ENCODE results near the gene CSNK1D. TPM values are rescaled to one million over a fixed set of nuclear protein-coding genes. Genes with fewer than 3 reads are reported as not detected.
A peak's percentile ranks its signal among the peaks of the same experiment; 100 is the strongest.
"Not testable (repeated sequence)": the region's sequence is repeated elsewhere in the genome, so short reads cannot be mapped to it uniquely, and the experiment has no call there.

CSNK1D gene
- total RNA-seq, 2 experiments from 2014 or later = 277 to 286 TPM

DNA sequence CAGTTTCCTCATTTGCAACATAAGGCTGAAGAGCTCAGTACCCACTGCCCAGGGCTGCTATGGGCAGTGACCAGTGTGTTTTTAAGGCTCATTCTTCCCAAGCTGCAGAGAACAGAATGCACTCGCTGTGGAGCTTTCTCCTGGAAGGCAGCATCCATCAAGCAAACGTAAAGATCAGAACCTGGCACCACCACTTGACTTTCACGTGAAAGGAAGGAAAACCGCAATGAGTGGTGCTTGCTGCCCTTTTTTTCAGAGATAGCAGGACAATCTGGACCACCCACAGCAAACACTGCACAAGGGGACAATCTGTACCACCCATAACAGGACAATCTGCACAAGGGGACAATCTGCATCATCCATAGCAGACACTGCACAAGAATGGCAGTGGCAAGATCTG is 11.2 kb downstream of the CSNK1D start:
- Mint-ChIP-seq H3K27ac (peak overlapping the region; percentile 5), H3K9me3 (no peaks in the 10 kb centered on the region), H3K4me1 (ENCODE audit: low read depth) (peaks cover 26% of the 10 kb centered on the region), H3K4me3 (no peak overlapping the region), H3K27me3 (no peaks in the 10 kb centered on the region), H3K36me3 (ENCODE audit: low read depth) (peaks cover 94% of the 10 kb centered on the region)
- ChIA-PET CTCF (no interaction called here), POLR2A (interaction anchor here (1.2 kb wide), 1 partner anchor 24 kb away, joined by 4 read pairs; no protein-coding TSS in a partner anchor)
- intact Hi-C loops (cut with DNase I, micrococcal nuclease) = no loop called here
- TF ChIP-seq, protein P1, sequence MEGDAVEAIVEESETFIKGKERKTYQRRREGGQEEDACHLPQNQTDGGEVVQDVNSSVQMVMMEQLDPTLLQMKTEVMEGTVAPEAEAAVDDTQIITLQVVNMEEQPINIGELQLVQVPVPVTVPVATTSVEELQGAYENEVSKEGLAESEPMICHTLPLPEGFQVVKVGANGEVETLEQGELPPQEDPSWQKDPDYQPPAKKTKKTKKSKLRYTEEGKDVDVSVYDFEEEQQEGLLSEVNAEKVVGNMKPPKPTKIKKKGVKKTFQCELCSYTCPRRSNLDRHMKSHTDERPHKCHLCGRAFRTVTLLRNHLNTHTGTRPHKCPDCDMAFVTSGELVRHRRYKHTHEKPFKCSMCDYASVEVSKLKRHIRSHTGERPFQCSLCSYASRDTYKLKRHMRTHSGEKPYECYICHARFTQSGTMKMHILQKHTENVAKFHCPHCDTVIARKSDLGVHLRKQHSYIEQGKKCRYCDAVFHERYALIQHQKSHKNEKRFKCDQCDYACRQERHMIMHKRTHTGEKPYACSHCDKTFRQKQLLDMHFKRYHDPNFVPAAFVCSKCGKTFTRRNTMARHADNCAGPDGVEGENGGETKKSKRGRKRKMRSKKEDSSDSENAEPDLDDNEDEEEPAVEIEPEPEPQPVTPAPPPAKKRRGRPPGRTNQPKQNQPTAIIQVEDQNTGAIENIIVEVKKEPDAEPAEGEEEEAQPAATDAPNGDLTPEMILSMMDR (IDR thresholded peaks at IDR 0.05) = no peak
- peaks cover 95% of the 10 kb centered on the region for H3K36me3 ChIP-seq (ENCODE audit: insufficient read depth, low read length)
- peaks cover 25% of the 10 kb centered on the region for H3K4me1 ChIP-seq (ENCODE audit: insufficient read depth, low read length)
- peak overlapping the region in 1 of 2 donors; percentile 15 for H3K27ac ChIP-seq (ENCODE audit: low read depth in 1 of 2, low read length in 2 of 2)
- ATAC-seq (ENCODE audit: poor library complexity) (no peak), DNase-seq (peak in 1 of 14 experiments; percentile 3)
- H3K4me3 ChIP-seq (ENCODE audit: low read length) = no peak overlapping the region
- H3K9me3 ChIP-seq (ENCODE audit: control insufficient read depth in 1 of 2, insufficient read depth in 1 of 2, low read length in 2 of 2) = no peaks in the 10 kb centered on the region
- no peaks in the 10 kb centered on the region for H3K27me3 ChIP-seq (ENCODE audit: control insufficient read depth in 1 of 2, insufficient read depth in 2 of 2, low read length in 2 of 2)

DNA sequence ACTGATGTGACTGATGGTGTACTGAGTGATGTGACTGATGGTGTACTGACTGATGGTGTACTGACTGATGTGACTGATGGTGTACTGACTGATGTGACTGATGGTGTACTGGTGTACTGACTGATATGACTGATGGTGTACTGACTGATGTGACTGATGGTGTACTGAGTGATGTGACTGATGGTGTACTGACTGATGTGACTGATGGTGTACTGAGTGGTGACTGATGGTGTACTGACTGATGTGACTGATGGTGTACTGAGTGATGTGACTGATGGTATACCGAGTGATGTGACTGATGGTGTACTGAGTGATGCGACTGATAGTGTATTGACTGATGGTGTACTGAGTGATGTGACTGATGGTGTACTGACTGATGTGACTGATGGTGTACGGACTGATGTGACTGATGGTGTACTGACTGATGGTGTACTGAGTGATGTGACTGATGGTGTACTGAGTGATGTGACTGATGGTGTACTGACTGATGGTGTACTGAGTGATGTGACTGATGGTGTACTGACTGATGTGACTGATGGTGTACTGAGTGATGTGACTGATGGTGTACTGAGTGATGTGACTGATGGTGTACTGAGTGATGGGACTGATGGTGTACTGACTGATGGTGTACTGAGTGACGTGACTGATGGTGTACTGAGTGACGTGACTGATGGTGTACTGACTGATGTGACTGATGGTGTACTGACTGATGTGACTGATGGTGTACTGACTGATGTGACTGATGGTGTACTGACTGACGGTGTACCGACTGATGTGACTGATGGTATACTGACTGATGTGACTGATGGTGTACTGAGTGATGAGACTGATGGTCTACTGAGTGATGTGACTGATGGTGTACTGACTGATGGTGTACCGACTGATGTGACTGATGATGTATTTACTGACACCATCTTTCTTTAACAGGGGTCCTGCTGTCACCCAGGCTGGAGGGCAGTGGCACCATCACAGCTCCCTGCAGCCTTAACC is 13.2 kb downstream of the CSNK1D start:
- ATAC-seq (ENCODE audit: poor library complexity); H3K27me3 ChIP-seq (ENCODE audit: control insufficient read depth in 1 of 2, insufficient read depth in 2 of 2, low read length in 2 of 2); POLR2A ChIA-PET; H3K27me3 Mint-ChIP-seq; DNase-seq; H3K9me3 Mint-ChIP-seq; H3K4me3 Mint-ChIP-seq; H3K9me3 ChIP-seq (ENCODE audit: control insufficient read depth in 1 of 2, insufficient read depth in 1 of 2, low read length in 2 of 2); H3K27ac ChIP-seq (ENCODE audit: low read depth in 1 of 2, low read length in 2 of 2); H3K27ac Mint-ChIP-seq; H3K4me3 ChIP-seq (ENCODE audit: low read length): not testable (repeated sequence)
- Histone ChIP-seq H3K36me3 (ENCODE audit: insufficient read depth, low read length) (peaks cover 94% of the 10 kb centered on the region), H3K4me1 (ENCODE audit: insufficient read depth, low read length) (peaks cover 11% of the 10 kb centered on the region)
- Mint-ChIP-seq H3K36me3 (ENCODE audit: low read depth) (peaks cover 97% of the 10 kb centered on the region), H3K4me1 (ENCODE audit: low read depth) (peaks cover 23% of the 10 kb centered on the region)
- intact Hi-C loops (cut with DNase I, micrococcal nuclease) = loop anchor here in 1 of 2 experiments (5.0 kb wide), 2 partner anchors 42 to 62 kb away; no protein-coding TSS in a partner anchor
- CTCF ChIA-PET = interaction anchor here (0.5 to 0.6 kb wide), 2 partner anchors 8 to 637 kb away, joined by 4 to 5 read pairs; no protein-coding TSS in a partner anchor

DNA sequence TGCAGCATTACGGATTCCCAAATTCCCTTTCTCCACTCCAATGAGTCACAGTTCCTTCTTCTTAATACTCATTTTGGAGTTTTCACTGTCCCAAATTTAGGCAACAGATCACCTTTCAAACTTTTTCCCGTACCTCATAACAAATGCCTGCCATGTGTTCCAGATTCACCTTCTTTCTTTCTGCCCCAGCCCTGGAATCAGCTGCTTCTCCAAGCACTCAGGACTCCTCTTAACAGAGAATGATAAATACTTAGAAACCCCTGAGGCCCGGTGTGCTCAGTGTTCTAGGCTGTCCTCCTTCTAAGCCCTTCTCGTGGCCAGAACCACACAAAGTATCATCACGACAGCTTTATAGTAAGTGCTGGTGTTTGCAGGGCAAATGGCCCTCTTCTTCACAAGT is 14.9 kb downstream of the CSNK1D start:
- peak overlapping the region; percentile 62 for H3K27ac Mint-ChIP-seq
- TF ChIP-seq, protein P1 (IDR thresholded peaks at IDR 0.05) = no peak
- no peaks in the 10 kb centered on the region for H3K9me3 Mint-ChIP-seq
- Histone ChIP-seq H3K27ac (ENCODE audit: low read depth in 1 of 2, low read length in 2 of 2) (no peak overlapping the region), H3K27me3 (ENCODE audit: control insufficient read depth in 1 of 2, insufficient read depth in 2 of 2, low read length in 2 of 2) (no peaks in the 10 kb centered on the region), H3K4me3 (ENCODE audit: low read length) (no peak overlapping the region), H3K4me1 (ENCODE audit: insufficient read depth, low read length) (peaks cover 7% of the 10 kb centered on the region), H3K9me3 (ENCODE audit: control insufficient read depth in 1 of 2, insufficient read depth in 1 of 2, low read length in 2 of 2) (peaks cover 0 to 16% of the 10 kb centered on the region in 2 experiments), H3K36me3 (ENCODE audit: insufficient read depth, low read length) (peaks cover 82% of the 10 kb centered on the region)
- no peak overlapping the region for H3K4me3 Mint-ChIP-seq
- ChIA-PET POLR2A (no interaction called here), CTCF (interaction anchor here (1.5 kb wide), 1 partner anchor 13 kb away, joined by 3 read pairs; no protein-coding TSS in a partner anchor)
- ATAC-seq (ENCODE audit: poor library complexity) (no peak), DNase-seq (no peak)
- peaks cover 23% of the 10 kb centered on the region for H3K4me1 Mint-ChIP-seq (ENCODE audit: low read depth)
- intact Hi-C loops (cut with DNase I, micrococcal nuclease) = loop anchor here in 1 of 2 experiments (5.0 kb wide), 2 partner anchors 44 to 64 kb away; no protein-coding TSS in a partner anchor
- H3K36me3 Mint-ChIP-seq (ENCODE audit: low read depth) = peaks cover 82% of the 10 kb centered on the region
- H3K27me3 Mint-ChIP-seq = no peaks in the 10 kb centered on the region
